ENCODE data around the gene HMCN2.

The HMCN2 gene

GRCh38 chr9:130474106-130474505, 208.5 kb downstream of the HMCN2 start:
- Histone ChIP-seq H3K79me2 (ENCODE audit: low read length) (no peaks in the 10 kb centered on the region), H3K9me3 (ENCODE audit: insufficient read depth, low read length) (no peaks in the 10 kb centered on the region), H3K4me2 (ENCODE audit: low read length) (no peak overlapping the region), H3K27me3 (ENCODE audit: low read depth, low read length) (no peaks in the 10 kb centered on the region), H3K4me1 (ENCODE audit: low read length) (peaks cover 9% of the 10 kb centered on the region), H3K36me3 (replicated peaks; ENCODE audit: low read depth, low read length) (no peaks in the 10 kb centered on the region), H3K27ac (ENCODE audit: low read length) (no peak overlapping the region), H3K4me3 (ENCODE audit: low read length) (no peak overlapping the region), H3K9ac (ENCODE audit: low read length) (no peak overlapping the region), H2AFZ (ENCODE audit: low read depth, low read length) (no peak overlapping the region), H4K20me1 (ENCODE audit: insufficient read depth, low read length) (no peaks in the 10 kb centered on the region)
- TF ChIP-seq, protein P1, sequence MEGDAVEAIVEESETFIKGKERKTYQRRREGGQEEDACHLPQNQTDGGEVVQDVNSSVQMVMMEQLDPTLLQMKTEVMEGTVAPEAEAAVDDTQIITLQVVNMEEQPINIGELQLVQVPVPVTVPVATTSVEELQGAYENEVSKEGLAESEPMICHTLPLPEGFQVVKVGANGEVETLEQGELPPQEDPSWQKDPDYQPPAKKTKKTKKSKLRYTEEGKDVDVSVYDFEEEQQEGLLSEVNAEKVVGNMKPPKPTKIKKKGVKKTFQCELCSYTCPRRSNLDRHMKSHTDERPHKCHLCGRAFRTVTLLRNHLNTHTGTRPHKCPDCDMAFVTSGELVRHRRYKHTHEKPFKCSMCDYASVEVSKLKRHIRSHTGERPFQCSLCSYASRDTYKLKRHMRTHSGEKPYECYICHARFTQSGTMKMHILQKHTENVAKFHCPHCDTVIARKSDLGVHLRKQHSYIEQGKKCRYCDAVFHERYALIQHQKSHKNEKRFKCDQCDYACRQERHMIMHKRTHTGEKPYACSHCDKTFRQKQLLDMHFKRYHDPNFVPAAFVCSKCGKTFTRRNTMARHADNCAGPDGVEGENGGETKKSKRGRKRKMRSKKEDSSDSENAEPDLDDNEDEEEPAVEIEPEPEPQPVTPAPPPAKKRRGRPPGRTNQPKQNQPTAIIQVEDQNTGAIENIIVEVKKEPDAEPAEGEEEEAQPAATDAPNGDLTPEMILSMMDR (IDR thresholded peaks at IDR 0.05; ENCODE audit: low read depth, low read length), result no peak
- no peak for TF ChIP-seq EZH2phosphoT487 (IDR thresholded peaks at IDR 0.05; ENCODE audit: low read depth)

- H3K36me3 ChIP-seq (replicated peaks; ENCODE audit: low read depth, low read length), result no peaks in the 10 kb centered on the region
- no peak for TF ChIP-seq EZH2phosphoT487 (IDR thresholded peaks at IDR 0.05; ENCODE audit: low read depth)
- TF ChIP-seq, protein P1 (IDR thresholded peaks at IDR 0.05; ENCODE audit: low read depth, low read length), result no peak
- H3K4me2 ChIP-seq (ENCODE audit: low read length), result no peak overlapping the region
- H3K4me3 ChIP-seq (ENCODE audit: low read length), result no peak overlapping the region
- H2AFZ ChIP-seq (ENCODE audit: low read depth, low read length), result no peak overlapping the region
- H3K9ac ChIP-seq (ENCODE audit: low read length), result no peak overlapping the region
- no peak overlapping the region for H3K27ac ChIP-seq (ENCODE audit: low read length)
- no peaks in the 10 kb centered on the region for H3K9me3 ChIP-seq (ENCODE audit: insufficient read depth, low read length)
- H4K20me1 ChIP-seq (ENCODE audit: insufficient read depth, low read length), result no peaks in the 10 kb centered on the region
- H3K27me3 ChIP-seq (ENCODE audit: low read depth, low read length), result no peaks in the 10 kb centered on the region
- H3K79me2 ChIP-seq (ENCODE audit: low read length), result no peaks in the 10 kb centered on the region
- no peaks in the 10 kb centered on the region for H3K4me1 ChIP-seq (ENCODE audit: low read length)
Measured at GRCh38 chr9:130476151-130476730, 210.7 kb downstream of the HMCN2 start.

- H4K20me1 ChIP-seq (ENCODE audit: insufficient read depth, low read length), result no peaks in the 10 kb centered on the region
- no peak overlapping the region for H3K4me3 ChIP-seq (ENCODE audit: low read length)
- no peak overlapping the region for H3K9ac ChIP-seq (ENCODE audit: low read length)
- no peaks in the 10 kb centered on the region for H3K79me2 ChIP-seq (ENCODE audit: low read length)
- H3K27me3 ChIP-seq (ENCODE audit: low read depth, low read length), result no peaks in the 10 kb centered on the region; the same call in 1 of the 2 replicates
- H3K4me2 ChIP-seq (ENCODE audit: low read length), result no peak overlapping the region
- no peak overlapping the region for H3K27ac ChIP-seq (ENCODE audit: low read length)
- no peaks in the 10 kb centered on the region for H3K9me3 ChIP-seq (ENCODE audit: insufficient read depth, low read length)
- TF ChIP-seq EZH2phosphoT487 (IDR thresholded peaks at IDR 0.05; ENCODE audit: low read depth), result no peak
- TF ChIP-seq, protein P1 (IDR thresholded peaks at IDR 0.05; ENCODE audit: low read depth, low read length), result no peak
- H2AFZ ChIP-seq (ENCODE audit: low read depth, low read length), result no peak overlapping the region
- H3K4me1 ChIP-seq (ENCODE audit: low read length), result no peaks in the 10 kb centered on the region
- no peaks in the 10 kb centered on the region for H3K36me3 ChIP-seq (replicated peaks; ENCODE audit: low read depth, low read length)
Measured at GRCh38 chr9:130477564-130477963, 212.0 kb downstream of the HMCN2 start.

DNA sequence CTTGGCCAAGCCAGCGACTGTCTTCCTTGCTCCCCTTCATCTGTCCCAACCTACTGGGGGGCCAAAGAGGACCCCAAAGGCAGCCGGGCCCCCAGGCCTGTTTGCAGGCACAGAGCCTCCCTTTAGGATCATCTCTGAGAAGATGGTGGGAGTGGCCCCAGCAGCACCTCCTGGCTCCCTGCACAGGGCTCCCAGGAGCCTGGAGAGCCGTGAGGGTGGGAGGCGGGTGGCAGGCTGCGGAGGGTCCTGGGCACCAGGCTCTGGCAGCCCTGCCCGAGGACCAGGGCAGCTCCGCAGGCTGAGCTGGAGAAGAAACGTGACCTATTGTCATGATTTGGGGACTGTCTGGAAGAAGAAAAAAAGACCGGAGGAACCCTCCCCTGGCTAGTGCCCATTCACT, 212.6 kb downstream of the HMCN2 start:
- Histone ChIP-seq H2AFZ (ENCODE audit: low read depth, low read length) (no peak overlapping the region), H3K9me3 (ENCODE audit: insufficient read depth, low read length) (no peaks in the 10 kb centered on the region), H3K27ac (ENCODE audit: low read length) (no peak overlapping the region), H3K4me2 (ENCODE audit: low read length) (no peak overlapping the region), H4K20me1 (ENCODE audit: insufficient read depth, low read length) (no peaks in the 10 kb centered on the region), H3K79me2 (ENCODE audit: low read length) (no peaks in the 10 kb centered on the region), H3K36me3 (replicated peaks; ENCODE audit: low read depth, low read length) (no peaks in the 10 kb centered on the region), H3K4me3 (ENCODE audit: low read length) (no peak overlapping the region), H3K9ac (ENCODE audit: low read length) (no peak overlapping the region), H3K27me3 (ENCODE audit: low read depth, low read length) (no peaks in the 10 kb centered on the region; the same call in 1 of the 2 replicates), H3K4me1 (ENCODE audit: low read length) (no peaks in the 10 kb centered on the region)
- TF ChIP-seq, protein P1 (IDR thresholded peaks at IDR 0.05; ENCODE audit: low read depth, low read length), result no peak

Measured in OCI-LY3 (cell line).